Sciatic nerve (tissue), 2 donors: ENCODE measurements around the gene ASXL1. TPM values are rescaled to one million over a fixed set of nuclear protein-coding genes. Genes with fewer than 3 reads are reported as not detected.
"Not testable (repeated sequence)": the region's sequence is repeated elsewhere in the genome, so short reads cannot be mapped to it uniquely, and the experiment has no call there.

ENCODE experiments used
- ATAC-seq: fragments of 200-7000 bp; cut with Tn5 transposase; one replicate; pipeline ENCODE4 v1.9.1; 2020; ENCODE audit warnings: mild to moderate bottlenecking, moderate library complexity
- DNase-seq: peaks from one replicate; pipeline ENCODE4 v3.0.0-alpha.2; 2020; ENCODE audit warnings: low spot score
- intact Hi-C: fragments of 100-400 bp; cut with DNase I; formaldehyde crosslinking; loops from one replicate; pipeline ENCODE4 v1.14.2; 2022
- total RNA-seq: library from RNA; stranded (reverse); fragmentation: NEBNext Ultra II Directional; extraction: Animal tissue kit (Norgen Biotek cat#: 25700); gene quantifications from one replicate; pipeline ENCODE4 v1.2.1, GENCODE V29; 2021
- donor health status: DM: no; HTN: no; CAD: no.
- donor health status: DM: no; HTN: no; CAD: no.

Gene ASXL1
- total RNA-seq, 1 donor from 2014 or later: 113 TPM

DNA sequence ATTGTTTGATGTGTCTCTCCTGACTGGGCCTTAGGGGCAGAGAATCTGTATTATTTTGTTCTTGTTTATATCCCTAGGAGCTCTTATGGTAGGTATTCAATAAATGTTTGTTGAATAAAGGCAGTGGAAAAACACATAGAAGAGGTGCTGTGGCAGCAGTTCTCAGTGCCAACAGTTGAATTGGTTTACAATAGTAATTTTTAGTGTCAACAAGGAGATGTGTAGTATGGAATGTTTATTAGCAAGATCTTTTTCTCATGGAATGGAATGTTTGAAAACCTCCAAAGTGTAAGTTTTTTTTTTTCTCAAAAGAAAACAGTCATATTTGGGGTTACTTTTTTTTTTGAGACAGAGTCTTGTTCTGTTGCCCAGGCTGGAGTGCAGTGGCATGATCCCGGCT, 28.0 kb downstream of the ASXL1 start:
- no peak for ATAC-seq
- DNase-seq: no peak
- intact Hi-C loops: no loop called here

DNA sequence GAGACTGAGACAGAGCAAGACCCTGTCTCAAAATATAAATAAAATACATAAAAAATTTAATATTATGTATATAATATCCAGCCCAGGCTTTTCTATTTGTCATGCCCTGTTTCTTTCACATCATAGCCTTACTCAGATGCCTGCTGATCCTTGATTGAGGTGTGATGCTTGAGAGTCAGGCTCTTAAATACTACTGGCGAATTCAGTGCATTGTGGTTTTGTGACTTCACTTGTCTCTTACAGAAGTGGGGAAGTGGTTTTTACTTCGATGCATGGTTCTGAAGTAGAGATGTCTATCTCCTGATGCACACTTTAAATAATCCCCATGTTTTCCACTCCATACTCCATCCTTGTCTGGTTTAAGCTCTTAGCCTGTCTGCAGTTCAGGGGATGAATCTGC, 29.1 kb downstream of the ASXL1 start:
- ATAC-seq (no peak), DNase-seq (no peak)
- intact Hi-C loops: no loop called here

DNA sequence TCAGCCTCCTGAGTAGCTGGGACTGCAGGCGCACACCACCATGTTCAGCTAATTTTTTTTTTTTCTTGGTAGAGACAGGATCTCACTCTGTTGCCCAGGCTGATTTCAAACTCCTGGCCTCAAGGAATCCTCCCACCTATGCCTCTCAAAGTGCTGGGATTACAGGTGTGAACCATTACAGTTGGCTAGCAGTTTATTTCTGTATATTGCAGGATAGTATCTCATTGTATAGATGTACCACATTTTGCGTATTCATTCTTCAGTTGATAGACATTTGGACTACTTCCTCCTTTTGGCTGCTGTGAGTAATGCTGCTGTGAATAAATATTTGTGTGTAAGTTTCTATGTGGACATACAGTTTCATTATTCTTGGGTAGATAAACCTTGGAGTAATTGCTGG, 32.9 kb downstream of the ASXL1 start:
- intact Hi-C loops: no loop called here
- DNase-seq (no peak), ATAC-seq (no peak)

DNA sequence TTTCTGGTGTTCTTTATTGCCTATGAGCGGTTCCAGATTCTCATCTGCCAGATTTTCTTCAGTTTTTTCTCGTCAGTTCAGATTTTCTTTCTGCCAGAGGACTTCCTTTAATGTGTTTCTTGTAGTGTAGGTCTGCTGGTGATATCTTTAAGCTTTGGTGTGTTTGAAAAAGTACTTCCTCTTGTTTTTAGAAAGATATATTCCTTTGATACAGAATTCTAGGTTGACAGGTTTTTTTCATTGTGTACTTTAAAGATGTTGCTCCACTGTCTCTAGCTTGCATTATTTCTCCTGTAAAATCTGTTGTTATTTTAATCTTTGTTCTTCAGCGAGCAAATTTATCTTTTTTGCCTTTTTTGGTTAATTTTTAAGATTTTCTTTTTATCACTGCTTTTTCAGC, 36.9 kb downstream of the ASXL1 start:
- DNase-seq (no peak), ATAC-seq (no peak)
- intact Hi-C loops: no loop called here

DNA sequence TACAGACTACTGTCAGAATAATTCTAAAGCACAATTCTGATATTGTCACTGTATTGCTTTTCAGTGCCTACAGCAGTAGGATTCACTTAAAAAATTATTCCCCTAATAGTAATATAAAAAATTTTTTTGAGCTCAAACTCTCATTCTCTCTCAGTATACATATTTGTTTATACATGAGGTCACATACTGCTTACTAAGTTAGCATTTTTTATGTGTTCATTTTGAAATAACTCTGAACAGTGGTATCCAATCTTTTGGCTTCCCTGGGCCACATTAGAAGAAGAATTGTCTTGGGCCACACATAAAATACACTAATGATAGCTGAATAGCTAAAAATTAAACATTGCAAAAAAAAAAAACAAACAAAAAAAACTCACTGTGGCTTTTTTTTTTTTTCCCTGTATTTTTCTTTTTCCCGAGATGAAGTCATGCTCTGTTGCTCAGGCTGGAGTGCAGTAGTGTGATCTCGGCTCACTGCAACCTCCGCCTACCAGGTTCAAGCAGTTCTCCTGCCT, 38.6 kb downstream of the ASXL1 start:
- DNase-seq (no peak), ATAC-seq (no peak)

DNA sequence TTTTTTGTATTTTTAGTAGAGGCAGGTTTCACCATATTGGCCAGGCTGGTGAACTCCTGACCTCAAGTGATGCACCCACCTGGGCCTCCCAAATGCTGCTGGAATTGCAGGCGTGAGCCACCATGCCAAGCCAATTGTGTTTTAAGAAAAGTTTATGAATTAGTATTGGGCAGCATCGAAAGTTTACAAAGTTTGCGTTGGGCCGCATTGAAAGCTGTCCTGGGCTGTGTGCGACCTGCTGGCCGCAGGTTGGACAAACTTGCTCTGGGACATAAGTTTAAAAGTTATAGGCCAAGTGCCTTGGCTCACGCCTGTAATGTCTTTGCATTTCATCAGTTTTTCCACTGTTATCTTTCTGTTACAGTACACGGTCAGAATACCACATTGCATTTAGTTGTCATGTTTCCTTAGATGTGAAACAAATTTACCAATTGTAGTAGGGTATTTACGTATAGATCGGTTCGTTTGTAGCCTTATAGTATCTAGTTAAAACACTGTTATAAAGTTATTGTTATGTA, 39.5 kb downstream of the ASXL1 start:
- intact Hi-C loops: no loop called here
- DNase-seq (no peak), ATAC-seq (no peak)

More for the DNA sequence above, 38.6 kb downstream of the ASXL1 start:
- intact Hi-C loops: no loop called here

DNA sequence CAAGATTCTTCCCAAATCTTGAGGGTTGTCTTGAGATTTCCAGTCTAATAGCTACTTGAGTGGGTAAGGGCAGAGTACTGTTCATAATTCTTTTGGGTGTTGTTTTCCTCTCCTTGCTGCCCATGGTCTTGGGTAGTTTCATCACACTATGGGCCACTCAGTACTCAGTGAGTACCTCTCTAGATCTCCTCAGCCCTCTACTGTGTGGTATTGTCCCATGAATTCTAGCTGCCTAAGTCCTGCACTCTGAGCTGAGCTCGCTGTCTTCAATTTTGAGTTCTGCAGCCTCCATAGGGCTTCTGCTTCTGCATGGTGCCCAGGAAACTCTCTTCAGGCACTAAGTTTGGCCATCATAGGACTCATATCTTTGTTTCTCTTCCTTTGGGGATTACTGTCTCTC, 42.3 kb downstream of the ASXL1 start:
- no peak for ATAC-seq
- intact Hi-C loops: no loop called here
- no peak for DNase-seq

DNA sequence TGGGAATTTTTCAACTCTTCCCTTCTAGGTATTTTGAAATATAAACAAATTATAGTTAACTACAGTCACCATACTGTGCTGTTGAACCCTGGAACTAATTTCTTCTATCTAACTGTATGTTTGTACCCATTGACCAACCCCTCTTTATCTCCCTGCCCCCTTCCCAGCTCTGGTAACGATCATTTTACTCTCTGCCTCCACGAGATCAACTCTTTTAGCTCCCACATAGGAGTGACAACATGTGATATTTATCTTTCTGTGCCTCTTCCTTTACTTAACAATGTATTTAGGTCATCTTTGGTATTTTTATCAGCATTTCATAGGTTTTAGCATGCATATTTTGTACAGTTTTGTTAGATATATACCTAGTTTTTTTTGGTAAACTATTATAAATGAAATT, 45.9 kb downstream of the ASXL1 start:
- ATAC-seq (no peak), DNase-seq (no peak)
- intact Hi-C loops: loop anchor here (1.0 kb wide), 1 partner anchor 37 kb away; no protein-coding TSS in a partner anchor

DNA sequence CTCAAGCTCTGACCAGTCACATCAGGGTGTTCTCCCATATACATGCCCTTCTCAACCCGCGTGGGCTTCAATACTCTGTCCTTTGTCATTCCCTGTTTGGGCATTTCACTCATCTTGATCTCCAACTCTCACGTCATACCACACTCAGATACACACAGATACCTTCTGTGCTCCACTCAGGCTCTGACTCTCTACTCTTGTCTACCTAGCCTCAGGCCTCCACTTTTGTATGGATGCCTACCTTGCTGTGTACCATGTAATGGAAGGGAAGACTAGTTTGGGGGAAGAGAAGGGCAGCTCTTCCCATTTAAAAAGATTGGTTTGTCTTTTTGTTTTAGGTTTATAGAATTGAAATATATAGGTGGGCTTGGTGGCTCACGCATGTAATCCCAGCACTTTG, 48.6 kb downstream of the ASXL1 start:
- no peak for ATAC-seq
- no peak for DNase-seq
- intact Hi-C loops: no loop called here

DNA sequence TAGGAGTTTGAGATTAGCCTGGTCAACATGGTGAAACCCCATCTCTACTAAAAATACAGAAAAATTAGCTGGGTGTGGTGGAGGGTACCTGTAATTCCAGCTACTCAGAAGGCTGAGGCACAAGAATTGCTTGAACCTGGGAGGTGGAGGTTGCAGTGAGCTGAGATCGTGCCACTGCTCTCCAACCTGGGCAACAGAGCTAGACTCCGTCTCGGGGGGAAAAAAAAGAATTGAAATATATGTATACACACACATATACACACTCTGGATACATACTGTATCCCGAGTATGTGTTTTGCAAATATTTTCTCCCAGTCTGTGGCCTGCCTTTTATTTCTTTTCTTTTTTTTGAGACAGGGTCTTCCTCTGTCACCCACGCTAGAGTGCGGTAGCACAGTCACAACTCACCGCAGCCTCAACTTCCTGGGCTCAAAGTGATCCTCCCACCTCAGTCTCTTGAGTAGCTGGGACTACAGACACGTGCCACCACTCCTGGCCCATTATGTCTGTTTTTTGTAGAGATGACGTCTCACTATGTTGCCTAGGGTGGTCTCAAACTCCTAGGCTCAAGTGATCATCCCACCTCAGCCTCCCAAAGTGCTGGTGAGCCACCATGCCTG, 49.1 kb downstream of the ASXL1 start:
- ATAC-seq, DNase-seq, intact Hi-C loops: not testable (repeated sequence)

DNA sequence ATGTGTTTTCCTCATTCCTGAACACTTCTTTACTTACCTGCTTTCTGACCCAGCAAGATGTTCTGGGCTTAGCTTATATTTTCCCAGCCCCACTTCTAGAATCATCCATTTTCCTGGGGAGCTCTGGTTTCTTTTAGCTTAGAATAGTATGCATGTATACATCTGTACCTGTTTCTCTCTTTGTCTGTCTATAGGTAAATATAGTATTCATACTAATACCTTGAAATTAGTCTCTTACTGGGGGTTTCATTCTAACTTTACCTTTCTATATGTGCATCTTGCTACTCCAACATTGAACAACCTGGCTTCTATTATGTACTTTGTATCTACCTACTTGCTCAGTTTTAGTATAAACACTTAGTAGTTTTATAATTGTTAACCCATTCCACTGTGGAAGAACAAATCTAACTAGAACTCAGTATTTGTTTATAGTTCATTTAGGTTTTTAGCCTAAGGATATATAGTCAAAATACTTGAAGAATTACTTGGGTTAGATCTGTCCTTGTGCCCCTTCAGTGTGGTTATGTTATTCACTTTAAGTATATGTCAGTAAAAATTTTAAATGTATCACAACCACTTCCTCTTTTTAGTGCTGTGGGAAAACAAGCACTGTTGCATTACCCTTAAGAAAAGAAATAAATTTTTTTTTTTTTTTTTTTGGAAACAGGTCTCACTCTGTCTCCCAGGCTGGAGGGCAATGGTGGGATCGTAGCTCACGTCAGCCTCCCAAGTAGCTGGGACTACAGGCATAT, 54.0 kb downstream of the ASXL1 start:
- ATAC-seq (no peak), DNase-seq (no peak)
- intact Hi-C loops: no loop called here

DNA sequence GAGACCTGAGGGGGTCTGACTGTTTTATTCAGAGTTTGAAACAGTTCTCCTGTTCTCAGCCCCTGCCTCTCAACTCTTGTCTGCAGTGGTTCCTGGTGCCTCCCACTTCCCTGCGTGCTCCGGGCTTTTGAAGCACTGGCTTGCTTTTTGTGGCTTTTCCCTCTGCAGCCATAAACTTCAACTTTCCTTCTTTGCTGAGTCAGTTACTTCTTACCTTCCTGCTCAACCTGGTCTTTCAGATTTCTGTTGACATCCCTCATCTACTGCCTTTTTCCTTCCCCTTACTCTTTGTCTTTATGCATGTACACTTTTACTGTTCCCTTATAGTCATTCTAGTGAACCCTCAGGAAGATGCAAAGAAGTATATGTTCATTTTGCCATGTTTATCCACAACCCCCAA, 57.4 kb downstream of the ASXL1 start:
- intact Hi-C loops: no loop called here
- DNase-seq: no peak
- no peak for ATAC-seq

DNA sequence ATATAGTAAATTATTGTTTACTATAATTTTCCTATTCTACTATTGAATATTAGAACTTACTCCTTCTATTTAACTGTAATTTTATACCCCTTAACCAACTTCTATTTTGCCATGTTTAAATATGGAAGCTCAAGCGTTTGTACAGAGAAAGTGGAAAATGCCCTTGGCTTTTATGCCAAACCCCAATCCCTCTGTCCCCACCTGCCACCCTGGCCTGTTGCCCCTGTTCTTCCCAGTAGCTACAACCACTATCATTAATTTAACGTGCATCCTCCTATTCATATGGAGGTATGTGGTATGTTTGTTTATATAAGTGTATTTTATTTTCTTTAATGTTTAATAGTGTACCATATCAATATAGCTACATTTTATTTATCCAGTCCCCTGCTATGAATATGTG, 58.1 kb downstream of the ASXL1 start:
- no peak for DNase-seq
- no peak for ATAC-seq
- intact Hi-C loops: no loop called here

DNA sequence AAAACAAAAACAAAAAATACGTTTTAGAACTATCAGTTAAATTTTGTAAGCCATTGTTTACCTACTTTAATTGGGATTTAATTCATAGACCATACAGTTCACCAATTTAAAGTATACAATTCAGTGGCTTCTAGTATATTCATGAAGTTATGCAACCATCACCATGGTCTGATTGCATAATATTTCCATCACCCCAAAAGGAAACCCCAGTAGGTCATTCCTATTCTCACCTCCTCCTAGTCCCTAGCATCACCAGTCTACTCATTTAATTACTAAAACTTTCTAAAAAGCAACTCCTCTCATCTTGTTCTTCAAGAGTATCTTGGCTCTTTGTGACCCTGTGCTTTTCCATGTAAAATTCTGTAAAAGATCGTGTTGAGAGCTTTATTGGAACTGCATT, 60.2 kb downstream of the ASXL1 start:
- DNase-seq (no peak), ATAC-seq (no peak)
- intact Hi-C loops: no loop called here

DNA sequence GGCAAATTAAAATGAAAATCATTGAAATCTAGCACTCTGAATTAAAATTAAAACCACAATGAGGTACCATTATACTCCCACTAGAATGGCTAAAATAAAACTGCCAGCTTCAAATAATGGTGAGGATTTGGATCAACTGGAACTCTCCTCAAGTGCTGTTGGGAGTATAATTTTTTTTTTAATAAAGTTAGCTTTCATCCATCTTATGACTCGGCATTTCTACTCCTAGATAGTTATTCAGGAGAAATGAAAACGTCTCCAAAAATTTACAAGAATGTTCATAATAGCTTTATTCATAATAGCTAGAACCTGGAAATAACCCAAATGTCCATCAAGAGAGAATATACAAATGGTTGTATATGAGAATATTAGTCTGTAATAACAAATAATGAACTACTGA, 63.2 kb downstream of the ASXL1 start:
- no peak for DNase-seq
- intact Hi-C loops: no loop called here
- ATAC-seq: no peak

DNA sequence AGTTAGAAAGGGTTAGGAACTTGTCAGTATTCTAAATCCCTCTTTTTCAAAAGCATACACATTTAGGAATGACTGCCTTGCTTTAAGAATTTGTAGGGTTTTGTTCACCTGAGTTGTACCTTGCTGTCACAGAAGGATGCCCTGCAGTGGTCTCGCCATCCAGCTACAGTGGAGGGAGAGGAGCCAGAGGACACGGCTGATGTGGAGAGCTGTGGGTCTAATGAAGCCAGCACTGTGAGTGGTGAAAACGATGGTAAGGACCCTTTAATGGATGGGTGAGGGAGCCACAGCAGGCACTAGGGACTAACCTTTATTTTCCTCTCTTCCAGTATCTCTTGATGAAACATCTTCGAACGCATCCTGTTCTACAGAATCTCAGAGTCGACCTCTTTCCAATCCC, 69.9 kb downstream of the ASXL1 start:
- DNase-seq (no peak), ATAC-seq (no peak)
- intact Hi-C loops: no loop called here

DNA sequence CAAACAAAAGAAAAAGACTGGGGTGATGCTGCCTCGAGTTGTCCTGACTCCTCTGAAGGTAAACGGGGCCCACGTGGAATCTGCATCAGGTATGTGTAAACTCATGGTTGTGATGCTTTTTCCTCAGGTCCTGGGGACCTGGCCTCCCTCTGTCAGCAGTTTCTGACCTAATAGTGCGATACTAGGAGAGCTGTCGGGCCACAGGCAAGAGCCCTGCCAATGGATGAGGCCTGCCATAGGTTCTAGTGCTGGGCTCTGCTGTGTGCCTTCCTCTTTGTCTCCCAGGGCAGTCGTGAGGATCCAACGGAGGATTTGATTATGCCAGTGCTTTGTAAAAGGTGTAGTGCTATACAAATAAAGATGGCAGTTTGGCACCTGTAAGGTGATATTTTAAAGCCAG, 71.2 kb downstream of the ASXL1 start:
- DNase-seq: no peak
- no peak for ATAC-seq
- intact Hi-C loops: no loop called here

DNA sequence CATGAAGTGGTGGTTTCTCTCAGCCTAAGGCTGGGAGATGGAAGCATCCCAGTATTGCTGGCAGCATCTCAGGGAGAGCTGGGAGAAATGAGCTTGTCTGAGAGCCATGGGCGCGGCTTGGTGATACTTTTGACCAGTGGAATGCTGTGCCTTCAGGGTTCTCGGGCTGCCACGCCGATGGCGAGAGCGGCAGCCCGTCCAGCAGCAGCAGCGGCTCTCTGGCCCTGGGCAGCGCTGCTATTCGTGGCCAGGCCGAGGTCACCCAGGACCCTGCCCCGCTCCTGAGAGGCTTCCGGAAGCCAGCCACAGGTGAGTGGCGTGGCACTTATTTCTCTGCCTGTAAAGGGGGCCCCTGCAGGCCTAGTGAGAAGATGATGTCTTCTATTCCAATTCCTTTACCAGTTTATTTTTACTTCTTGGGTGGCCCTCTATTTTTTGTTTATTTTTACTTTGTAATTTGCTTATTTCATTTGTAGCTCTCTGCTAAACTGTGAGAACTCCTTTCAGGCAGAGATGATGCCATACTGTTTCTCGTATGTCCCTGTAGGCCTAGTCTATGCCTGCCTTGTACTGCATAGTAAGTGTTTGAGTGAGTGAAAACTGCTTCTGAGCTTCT, 71.7 kb downstream of the ASXL1 start:
- ATAC-seq: peak; percentile 40
- intact Hi-C loops: no loop called here
- DNase-seq: no peak

DNA sequence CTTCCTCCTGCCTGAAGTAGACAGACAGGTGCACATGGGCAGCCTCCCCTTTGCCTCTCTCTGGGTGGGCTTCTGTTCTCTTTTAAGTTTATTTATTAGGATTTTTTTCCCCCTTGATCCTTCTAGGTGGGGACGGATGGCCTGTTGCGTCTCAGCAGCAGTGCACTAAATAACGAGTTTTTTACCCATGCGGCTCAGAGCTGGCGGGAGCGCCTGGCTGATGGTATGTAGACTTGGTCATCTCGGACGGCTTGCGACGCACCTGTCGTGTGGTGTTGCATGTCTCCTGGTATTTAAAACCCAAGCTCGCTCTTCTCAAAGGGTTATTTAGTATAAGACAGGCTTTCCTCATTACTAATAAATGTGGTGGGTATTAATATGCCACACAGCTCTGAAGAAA, 73.3 kb downstream of the ASXL1 start:
- no peak for ATAC-seq
- intact Hi-C loops: no loop called here
- DNase-seq: no peak

DNA sequence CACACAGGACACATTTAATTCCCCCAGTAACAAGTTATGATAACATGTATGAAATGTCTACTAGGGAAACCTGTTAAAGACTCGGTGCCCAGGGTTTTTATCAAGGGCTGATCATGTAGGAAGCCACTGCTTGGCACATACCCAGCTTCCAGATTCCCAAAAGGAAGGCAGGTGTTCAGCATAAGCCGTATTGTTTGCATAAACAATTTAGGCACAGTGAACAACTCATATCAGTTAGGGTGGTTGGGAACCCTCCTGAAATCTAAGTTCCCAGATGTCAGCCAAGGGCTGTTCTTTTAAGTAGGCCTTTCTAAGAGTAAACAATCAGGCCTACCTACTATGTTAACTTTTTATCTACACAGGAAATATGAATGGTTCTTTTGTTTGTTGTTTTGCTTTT, 74.1 kb downstream of the ASXL1 start:
- intact Hi-C loops: no loop called here
- no peak for ATAC-seq

More for the DNA sequence above, 74.1 kb downstream of the ASXL1 start:
- DNase-seq: no peak
